ENCODE results near the gene ATRNL1.
"Not testable (repeated sequence)": the region's sequence is repeated elsewhere in the genome, so short reads cannot be mapped to it uniquely, and the experiment has no call there.

ATRNL1 gene

GRCh38 chr10:115503546-115503945 lies 410.4 kb downstream of the ATRNL1 start:
- Histone ChIP-seq H3K27ac (ENCODE audit: low read length) (no peak overlapping the region), H3K36me3 (replicated peaks; ENCODE audit: low read depth, low read length) (no peaks in the 10 kb centered on the region), H4K20me1 (ENCODE audit: insufficient read depth, low read length) (no peaks in the 10 kb centered on the region), H3K4me2 (ENCODE audit: low read length) (no peak overlapping the region), H3K9me3 (ENCODE audit: insufficient read depth, low read length) (no peaks in the 10 kb centered on the region), H3K27me3 (ENCODE audit: low read depth, low read length) (no peaks in the 10 kb centered on the region), H3K4me1 (ENCODE audit: low read length) (no peaks in the 10 kb centered on the region), H3K9ac (ENCODE audit: low read length) (no peak overlapping the region), H2AFZ (ENCODE audit: low read depth, low read length) (no peak overlapping the region), H3K4me3 (ENCODE audit: low read length) (no peak overlapping the region), H3K79me2 (ENCODE audit: low read length) (no peaks in the 10 kb centered on the region)
- TF ChIP-seq CTCF (IDR thresholded peaks at IDR 0.05; ENCODE audit: low read depth, low read length), result no peak
- no peak for TF ChIP-seq EZH2phosphoT487 (IDR thresholded peaks at IDR 0.05; ENCODE audit: low read depth)

- Histone ChIP-seq H3K27me3 (ENCODE audit: low read depth, low read length) (no peaks in the 10 kb centered on the region), H3K4me2 (ENCODE audit: low read length) (no peak overlapping the region), H3K4me3 (ENCODE audit: low read length) (no peak overlapping the region), H3K79me2 (ENCODE audit: low read length) (no peaks in the 10 kb centered on the region), H2AFZ (ENCODE audit: low read depth, low read length) (no peak overlapping the region), H3K36me3 (replicated peaks; ENCODE audit: low read depth, low read length) (no peaks in the 10 kb centered on the region), H3K9me3 (ENCODE audit: insufficient read depth, low read length) (no peaks in the 10 kb centered on the region), H3K4me1 (ENCODE audit: low read length) (no peaks in the 10 kb centered on the region), H3K27ac (ENCODE audit: low read length) (no peak overlapping the region), H3K9ac (ENCODE audit: low read length) (no peak overlapping the region), H4K20me1 (ENCODE audit: insufficient read depth, low read length) (no peaks in the 10 kb centered on the region)
- TF ChIP-seq EZH2phosphoT487 (IDR thresholded peaks at IDR 0.05; ENCODE audit: low read depth) (no peak), CTCF (IDR thresholded peaks at IDR 0.05; ENCODE audit: low read depth, low read length) (no peak)
Observed at GRCh38 chr10:115514895-115515294, 421.7 kb downstream of the ATRNL1 start.

- Histone ChIP-seq H3K4me2 (ENCODE audit: low read length) (no peak overlapping the region), H3K27me3 (ENCODE audit: low read depth, low read length) (no peaks in the 10 kb centered on the region), H4K20me1 (ENCODE audit: insufficient read depth, low read length) (no peaks in the 10 kb centered on the region), H3K36me3 (replicated peaks; ENCODE audit: low read depth, low read length) (no peaks in the 10 kb centered on the region), H2AFZ (ENCODE audit: low read depth, low read length) (no peak overlapping the region), H3K9me3 (ENCODE audit: insufficient read depth, low read length) (no peaks in the 10 kb centered on the region), H3K4me1 (ENCODE audit: low read length) (no peaks in the 10 kb centered on the region), H3K27ac (ENCODE audit: low read length) (no peak overlapping the region), H3K9ac (ENCODE audit: low read length) (no peak overlapping the region), H3K79me2 (ENCODE audit: low read length) (no peaks in the 10 kb centered on the region), H3K4me3 (ENCODE audit: low read length) (no peak overlapping the region)
- TF ChIP-seq CTCF (IDR thresholded peaks at IDR 0.05; ENCODE audit: low read depth, low read length) (no peak), EZH2phosphoT487 (IDR thresholded peaks at IDR 0.05; ENCODE audit: low read depth) (no peak)
Observed at GRCh38 chr10:115525141-115525540, 432.0 kb downstream of the ATRNL1 start.

- not testable (repeated sequence) for H3K4me1 ChIP-seq (ENCODE audit: low read length); H3K4me2 ChIP-seq (ENCODE audit: low read length); H3K9ac ChIP-seq (ENCODE audit: low read length); H3K79me2 ChIP-seq (ENCODE audit: low read length); H3K4me3 ChIP-seq (ENCODE audit: low read length); H2AFZ ChIP-seq (ENCODE audit: low read depth, low read length); H3K36me3 ChIP-seq (replicated peaks; ENCODE audit: low read depth, low read length); H4K20me1 ChIP-seq (ENCODE audit: insufficient read depth, low read length); H3K9me3 ChIP-seq (ENCODE audit: insufficient read depth, low read length); H3K27me3 ChIP-seq (ENCODE audit: low read depth, low read length); H3K27ac ChIP-seq (ENCODE audit: low read length)
Observed at GRCh38 chr10:115527682-115528081, 434.5 kb downstream of the ATRNL1 start.

- H3K4me3 ChIP-seq (ENCODE audit: low read length); H3K36me3 ChIP-seq (replicated peaks; ENCODE audit: low read depth, low read length); H3K9ac ChIP-seq (ENCODE audit: low read length); H3K9me3 ChIP-seq (ENCODE audit: insufficient read depth, low read length); H3K4me2 ChIP-seq (ENCODE audit: low read length); H3K4me1 ChIP-seq (ENCODE audit: low read length); H3K27me3 ChIP-seq (ENCODE audit: low read depth, low read length); H4K20me1 ChIP-seq (ENCODE audit: insufficient read depth, low read length); H2AFZ ChIP-seq (ENCODE audit: low read depth, low read length); H3K79me2 ChIP-seq (ENCODE audit: low read length); H3K27ac ChIP-seq (ENCODE audit: low read length): not testable (repeated sequence)
Observed at GRCh38 chr10:115536401-115536800, 443.2 kb downstream of the ATRNL1 start.
